Endothelial cell (in vitro differentiated cells): Measurements from ENCODE around the gene DLL1. TPM values are rescaled to one million over a fixed set of nuclear protein-coding genes. Genes with fewer than 3 reads are reported as not detected.

ENCODE experiments used
- DNase-seq: peaks from one replicate; pipeline ENCODE4 v3.0.0; 2021; ENCODE audit warnings: low spot score
- H3K27ac Mint-ChIP-seq: one replicate; pipeline ENCODE4 v1.8.0; 2021; ENCODE audit warnings: mixed read lengths, inconsistent platforms; ENCODE audit not compliant: unreplicated experiment
- H3K27me3 Mint-ChIP-seq: one replicate; pipeline ENCODE4 v1.8.0; 2021; ENCODE audit warnings: mild to moderate bottlenecking, moderate library complexity, mixed read lengths, inconsistent platforms; ENCODE audit not compliant: unreplicated experiment
- H3K36me3 Mint-ChIP-seq: one replicate; pipeline ENCODE4 v1.8.0; 2021; ENCODE audit warnings: mild to moderate bottlenecking, low read depth, mixed read lengths, inconsistent platforms; ENCODE audit not compliant: unreplicated experiment
- H3K4me1 Mint-ChIP-seq: one replicate; pipeline ENCODE4 v1.8.0; 2021; ENCODE audit warnings: mild to moderate bottlenecking, mixed read lengths, inconsistent platforms; ENCODE audit not compliant: unreplicated experiment
- H3K4me3 Mint-ChIP-seq: one replicate; pipeline ENCODE4 v1.8.0; 2021; ENCODE audit warnings: mild to moderate bottlenecking, mixed read lengths, inconsistent platforms; ENCODE audit not compliant: unreplicated experiment
- H3K9me3 Mint-ChIP-seq: one replicate; pipeline ENCODE4 v1.8.0; 2021; ENCODE audit warnings: mixed read lengths, inconsistent platforms; ENCODE audit not compliant: unreplicated experiment
- CTCF ChIP-seq: fragments of 200-600 bp; sonication (generic); IDR thresholded peaks from one replicate; pipeline ENCODE4 v1.5.0; 2021; ENCODE audit warnings: antibody characterized with exemption; ENCODE audit not compliant: unreplicated experiment
- total RNA-seq: library from RNA; stranded (reverse); fragmentation: NEBNext Ultra II Directional; extraction: Animal tissue kit (Norgen Biotek cat#: 25700); gene quantifications from one replicate; pipeline ENCODE4 v1.2.1, GENCODE V29; 2021; ENCODE audit not compliant: unreplicated experiment

The DLL1 gene
- total RNA-seq, 1 donor from 2014 or later = 59.5 TPM

- no peak for DNase-seq
- Mint-ChIP-seq H3K4me1 (peaks cover 33% of the 10 kb centered on the region), H3K4me3 (peak overlapping the region; percentile 86), H3K27me3 (peaks cover 17% of the 10 kb centered on the region), H3K36me3 (peaks cover 53% of the 10 kb centered on the region), H3K9me3 (no peaks in the 10 kb centered on the region), H3K27ac (peak overlapping the region; percentile 9)
- TF ChIP-seq CTCF = no peak
Measured at GRCh38 chr6:170286246-170286933, 4.5 kb downstream of the DLL1 start.

GRCh38 chr6:170285482-170285881 is 5.4 kb downstream of the DLL1 start:
- peak overlapping the region; percentile 84 for H3K4me3 Mint-ChIP-seq
- H3K36me3 Mint-ChIP-seq = peaks cover 58% of the 10 kb centered on the region
- TF ChIP-seq CTCF = no peak
- no peak for DNase-seq
- H3K4me1 Mint-ChIP-seq = peaks cover 33% of the 10 kb centered on the region
- peaks cover 17% of the 10 kb centered on the region for H3K27me3 Mint-ChIP-seq
- no peaks in the 10 kb centered on the region for H3K9me3 Mint-ChIP-seq
- no peak overlapping the region for H3K27ac Mint-ChIP-seq

- H3K4me3 Mint-ChIP-seq = peak overlapping the region; percentile 80
- TF ChIP-seq CTCF = no peak
- peaks cover 35% of the 10 kb centered on the region for H3K4me1 Mint-ChIP-seq
- no peak overlapping the region for H3K27ac Mint-ChIP-seq
- H3K36me3 Mint-ChIP-seq = peaks cover 58% of the 10 kb centered on the region
- DNase-seq = no peak
- no peaks in the 10 kb centered on the region for H3K9me3 Mint-ChIP-seq
- peaks cover 17% of the 10 kb centered on the region for H3K27me3 Mint-ChIP-seq
Measured at GRCh38 chr6:170284866-170285469, 5.9 kb downstream of the DLL1 start.

GRCh38 chr6:170284126-170284773 is 6.6 kb downstream of the DLL1 start:
- no peak for TF ChIP-seq CTCF
- H3K4me3 Mint-ChIP-seq = peak overlapping the region; percentile 56
- peaks cover 17% of the 10 kb centered on the region for H3K27me3 Mint-ChIP-seq
- H3K4me1 Mint-ChIP-seq = peaks cover 40% of the 10 kb centered on the region
- H3K27ac Mint-ChIP-seq = no peak overlapping the region
- DNase-seq = no peak
- no peaks in the 10 kb centered on the region for H3K9me3 Mint-ChIP-seq
- H3K36me3 Mint-ChIP-seq = peaks cover 58% of the 10 kb centered on the region
